Ishikawa (cell line): ENCODE results near the gene ICA1.

Experiments used
- CEBPB ChIP-seq: IDR thresholded peaks from 2 replicates; pipeline ENCODE4 v1.6.1; 2012
- CREB1 ChIP-seq: IDR thresholded peaks from 2 replicates; pipeline ENCODE4 v1.6.1; 2012; ENCODE audit warnings: low read depth
- EGR1 ChIP-seq: IDR thresholded peaks from 2 replicates; pipeline ENCODE4 v1.6.1; 2012
- EP300 ChIP-seq: IDR thresholded peaks from 2 replicates; pipeline ENCODE4 v1.6.1; 2012; ENCODE audit warnings: borderline replicate concordance
- FOXM1 ChIP-seq: IDR thresholded peaks from 2 replicates; pipeline ENCODE4 v1.6.1; 2012; ENCODE audit warnings: low read depth, borderline replicate concordance
- MAX ChIP-seq: IDR thresholded peaks from 2 replicates; pipeline ENCODE4 v1.6.1; 2012
- NFIC ChIP-seq: IDR thresholded peaks from 2 replicates; pipeline ENCODE4 v1.6.1; 2012
- RAD21 ChIP-seq: IDR thresholded peaks from 2 replicates; pipeline ENCODE4 v1.6.1; 2012; ENCODE audit warnings: low read depth
- REST ChIP-seq: IDR thresholded peaks from 2 replicates; pipeline ENCODE4 v1.6.1; 2012; ENCODE audit warnings: low read depth, mild to moderate bottlenecking
- TAF1 ChIP-seq: IDR thresholded peaks from 2 replicates; pipeline ENCODE4 v1.6.1; 2012; ENCODE audit warnings: low read depth, mild to moderate bottlenecking
- TCF12 ChIP-seq: IDR thresholded peaks from 2 replicates; pipeline ENCODE4 v1.6.1; 2012; ENCODE audit warnings: low read depth
- YY1 ChIP-seq: IDR thresholded peaks from 2 replicates; pipeline ENCODE4 v1.6.1; 2012; ENCODE audit warnings: low read depth
- ZBTB7A ChIP-seq: IDR thresholded peaks from 2 replicates; pipeline ENCODE4 v1.6.1; 2012; ENCODE audit warnings: low read depth
- TF ChIP-seq, protein P1 (sequence below): IDR thresholded peaks from 2 replicates; pipeline ENCODE4 v1.6.1; 2012

DNA sequence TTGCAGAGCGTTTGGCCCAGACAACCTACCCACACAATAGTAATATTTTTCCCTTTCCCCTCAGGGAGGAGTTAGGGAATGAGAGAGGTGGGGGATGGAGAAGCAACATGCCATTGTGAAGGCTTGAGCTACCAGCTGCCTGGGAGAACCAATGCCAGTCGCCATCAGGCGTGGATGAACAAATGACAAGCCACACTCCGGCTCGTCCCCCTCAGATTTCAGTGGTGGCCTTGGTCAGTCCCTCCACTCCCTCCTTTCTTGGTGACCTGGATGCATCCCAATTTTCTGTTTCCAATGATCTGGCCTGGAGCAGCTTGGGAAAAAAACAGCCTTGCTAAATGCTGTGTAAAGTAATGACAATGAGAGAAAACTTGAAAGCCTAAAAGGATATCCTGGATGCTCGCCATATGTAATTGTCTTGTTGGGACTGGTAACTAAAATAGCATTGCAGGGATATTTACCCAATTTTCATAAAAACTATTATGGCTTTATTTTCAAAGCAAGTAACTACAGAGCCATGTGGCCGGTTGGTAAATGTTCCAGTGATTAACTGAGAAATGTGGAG lies 110.7 kb downstream of the ICA1 start:
- TF ChIP-seq REST (no peak), YY1 (no peak), FOXM1 (no peak), MAX (no peak), EP300 (no peak), RAD21 (no peak), TAF1 (no peak), EGR1 (no peak), ZBTB7A (no peak), CREB1 (no peak), NFIC (no peak), TCF12 (no peak), CEBPB (no peak)
- TF ChIP-seq, protein P1, sequence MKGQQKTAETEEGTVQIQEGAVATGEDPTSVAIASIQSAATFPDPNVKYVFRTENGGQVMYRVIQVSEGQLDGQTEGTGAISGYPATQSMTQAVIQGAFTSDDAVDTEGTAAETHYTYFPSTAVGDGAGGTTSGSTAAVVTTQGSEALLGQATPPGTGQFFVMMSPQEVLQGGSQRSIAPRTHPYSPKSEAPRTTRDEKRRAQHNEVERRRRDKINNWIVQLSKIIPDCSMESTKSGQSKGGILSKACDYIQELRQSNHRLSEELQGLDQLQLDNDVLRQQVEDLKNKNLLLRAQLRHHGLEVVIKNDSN = no peak
